HG03159 (cell line): ENCODE measurements around the gene MAEA.
"Not testable (repeated sequence)": the region's sequence is repeated elsewhere in the genome, so short reads cannot be mapped to it uniquely, and the experiment has no call there.

Experiments used
- ATAC-seq: cut with Tn5 transposase; IDR thresholded peaks from one replicate; pipeline ENCODE4 v1.9.1; 2021; ENCODE audit warnings: mild to moderate bottlenecking, moderate library complexity; ENCODE audit not compliant: unreplicated experiment

The MAEA gene

DNA sequence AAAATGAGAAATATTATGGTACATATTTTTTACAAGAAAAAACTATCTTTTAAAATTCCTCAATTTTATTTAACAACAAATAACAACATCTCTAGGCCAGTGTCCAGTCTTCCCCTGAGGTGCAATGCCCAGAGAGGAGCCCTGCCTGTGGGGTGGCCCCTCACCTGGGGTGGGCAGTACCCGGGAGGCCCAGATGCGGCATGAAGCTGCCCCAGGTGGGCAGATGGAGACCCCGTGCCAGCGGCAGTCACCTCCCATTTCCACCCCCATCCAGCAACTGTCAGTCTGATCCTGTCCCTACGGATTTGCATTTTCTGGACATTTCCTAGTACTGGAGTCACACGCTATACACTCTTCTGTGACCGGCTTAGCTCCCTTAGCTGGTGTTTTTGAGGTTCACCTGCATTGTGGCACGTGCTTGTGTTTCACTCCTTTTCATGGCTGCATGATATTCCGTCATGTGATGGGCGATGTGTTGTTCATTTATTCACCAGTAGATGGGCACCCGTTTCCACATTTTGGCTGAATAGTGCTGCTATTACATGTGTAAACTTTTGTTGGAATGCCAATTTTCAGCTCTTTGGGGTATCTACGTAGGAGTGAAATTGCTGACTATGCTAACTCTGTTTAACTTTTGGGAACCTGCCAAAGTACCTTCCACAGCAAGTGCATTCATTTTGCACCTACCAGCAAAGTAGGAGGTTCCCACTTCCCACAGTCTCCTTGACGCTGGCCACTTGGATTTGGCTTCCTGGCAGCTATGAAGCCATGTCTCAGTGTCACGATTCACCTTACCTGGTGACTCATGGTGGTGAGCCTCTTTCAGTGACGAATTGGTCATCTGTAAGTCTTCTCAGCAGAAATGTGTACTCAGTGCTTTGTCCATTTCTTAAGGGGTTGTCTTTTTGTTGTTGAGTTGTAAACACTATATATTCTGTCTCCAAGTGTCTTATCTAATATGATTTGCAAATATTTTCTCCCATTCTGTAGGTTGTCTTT, 11.7 kb upstream of the MAEA start:
- no peak for ATAC-seq

DNA sequence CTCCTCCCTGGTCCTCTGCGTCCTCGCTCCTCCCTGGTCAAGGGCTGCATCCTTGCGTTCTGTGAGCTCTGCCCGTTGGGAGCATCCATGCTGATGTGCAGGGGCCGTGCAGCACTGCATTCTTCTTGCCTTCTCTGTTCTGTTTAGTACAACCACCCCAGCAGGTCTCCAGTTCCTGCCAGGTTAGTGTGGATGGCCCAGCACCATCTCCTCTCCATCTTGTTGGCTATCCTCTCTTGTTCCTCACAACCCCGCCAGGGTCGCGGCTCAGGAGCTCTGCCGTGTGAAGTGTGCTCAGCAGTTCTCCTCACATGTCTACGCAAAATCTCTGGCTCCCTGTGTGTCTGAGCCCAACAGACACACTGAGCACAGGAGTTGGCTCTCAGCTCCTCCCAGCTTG, 10.4 kb upstream of the MAEA start:
- no peak for ATAC-seq

DNA sequence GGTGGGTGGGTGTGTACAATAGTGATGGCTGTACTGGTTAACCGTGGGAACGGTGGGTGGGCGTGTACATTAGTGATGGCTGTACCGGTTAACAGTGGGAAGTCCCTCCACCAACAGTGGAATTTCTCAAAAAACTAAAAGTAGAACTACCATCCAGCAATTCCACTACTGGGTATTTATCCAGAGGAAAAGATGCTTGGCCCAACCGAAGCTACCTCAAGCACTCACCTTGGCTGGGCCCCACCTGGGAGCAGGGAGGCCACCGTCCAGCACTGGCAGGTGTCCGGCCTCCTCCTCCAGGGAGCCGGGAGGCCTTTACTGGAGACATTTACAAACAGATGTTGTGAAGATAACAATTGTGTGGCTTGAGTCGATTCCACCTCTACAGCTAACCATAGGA, 6.0 kb upstream of the MAEA start:
- no peak for ATAC-seq

DNA sequence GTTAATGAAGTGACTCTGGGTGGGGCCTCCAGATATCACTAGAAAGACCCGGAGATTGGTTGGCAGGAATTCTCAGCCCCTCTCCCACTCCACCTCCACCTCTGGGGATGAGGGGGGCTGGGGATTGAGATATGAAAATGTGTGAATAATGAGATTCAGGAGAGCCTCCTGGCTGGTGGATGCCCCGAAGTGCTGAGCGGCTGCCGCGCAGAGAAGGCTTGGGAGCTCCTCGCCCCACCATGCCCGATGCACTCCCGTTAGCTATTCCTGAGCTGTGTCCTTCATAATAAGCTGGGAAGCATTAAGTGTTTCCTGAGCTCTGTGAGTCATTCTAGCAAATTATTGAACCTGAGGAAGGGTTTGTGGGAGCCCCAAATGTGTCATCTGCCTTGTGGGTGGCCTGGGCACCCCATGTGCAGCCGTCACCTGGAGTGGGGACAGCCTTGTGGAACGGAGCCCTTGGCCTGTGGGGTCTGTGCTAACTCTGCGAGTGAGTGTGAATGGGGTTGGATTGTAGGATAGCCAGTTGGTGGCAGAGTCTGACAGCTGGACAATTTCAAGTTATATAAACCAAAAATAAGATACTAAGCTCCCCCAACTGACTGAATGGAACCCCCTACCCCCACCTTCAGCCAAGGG, 4.4 kb upstream of the MAEA start:
- no peak for ATAC-seq

DNA sequence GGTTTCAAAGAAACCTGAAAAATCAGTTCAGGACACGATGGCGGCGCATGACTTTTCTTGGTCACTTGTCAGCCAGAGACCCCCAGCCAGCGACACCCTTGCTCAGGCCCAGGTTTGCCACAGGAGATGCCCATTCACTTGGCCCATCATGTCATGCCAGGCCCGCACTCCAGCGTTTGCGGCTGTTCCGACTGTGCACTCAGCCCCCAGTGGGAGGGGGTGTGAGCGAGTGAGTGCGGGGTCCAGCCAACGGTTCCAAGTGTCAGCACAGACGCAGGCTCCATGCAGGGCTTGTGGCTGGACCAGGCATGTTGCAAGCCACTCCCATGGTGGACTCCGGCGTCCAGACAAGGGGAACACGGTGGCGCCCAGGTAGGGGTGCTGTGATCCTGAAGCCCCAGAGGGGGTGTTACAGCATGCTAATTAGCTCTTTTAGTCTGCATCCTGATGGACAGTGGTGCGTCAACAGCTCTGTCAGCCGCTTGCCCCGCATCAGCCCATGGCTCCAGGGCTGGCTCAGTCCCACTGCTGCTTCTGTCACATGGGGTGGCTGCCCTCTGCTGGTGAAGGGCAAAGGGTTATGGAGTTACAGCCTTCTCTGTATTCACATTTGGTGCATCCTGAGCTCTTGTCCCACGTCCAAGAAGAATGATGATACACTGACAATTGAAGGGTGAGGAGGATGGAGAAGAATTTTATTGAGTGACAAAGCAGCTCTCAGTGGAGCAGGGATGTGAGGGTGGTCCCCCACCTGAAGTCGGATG, 3.7 kb upstream of the MAEA start:
- no peak for ATAC-seq

DNA sequence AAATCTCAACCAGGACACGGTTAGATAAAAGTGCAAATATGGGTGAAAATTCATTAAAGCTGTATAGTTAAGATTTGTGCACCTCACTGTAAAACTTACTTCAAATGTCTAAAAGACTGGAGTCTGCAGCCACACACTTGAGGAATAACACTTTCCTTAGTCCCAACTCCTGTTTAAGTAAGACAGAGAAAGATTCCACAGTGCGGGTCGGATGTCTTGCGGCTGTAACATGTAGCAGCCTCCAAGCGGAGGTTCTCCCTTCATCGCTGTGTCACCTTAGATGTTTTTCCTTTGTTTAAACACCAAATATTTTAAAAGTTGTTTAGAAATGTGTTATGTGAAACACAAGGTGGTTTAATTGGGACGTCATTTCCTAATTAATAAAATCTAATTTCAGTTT, 905 bp upstream of the MAEA start:
- ATAC-seq = no peak

DNA sequence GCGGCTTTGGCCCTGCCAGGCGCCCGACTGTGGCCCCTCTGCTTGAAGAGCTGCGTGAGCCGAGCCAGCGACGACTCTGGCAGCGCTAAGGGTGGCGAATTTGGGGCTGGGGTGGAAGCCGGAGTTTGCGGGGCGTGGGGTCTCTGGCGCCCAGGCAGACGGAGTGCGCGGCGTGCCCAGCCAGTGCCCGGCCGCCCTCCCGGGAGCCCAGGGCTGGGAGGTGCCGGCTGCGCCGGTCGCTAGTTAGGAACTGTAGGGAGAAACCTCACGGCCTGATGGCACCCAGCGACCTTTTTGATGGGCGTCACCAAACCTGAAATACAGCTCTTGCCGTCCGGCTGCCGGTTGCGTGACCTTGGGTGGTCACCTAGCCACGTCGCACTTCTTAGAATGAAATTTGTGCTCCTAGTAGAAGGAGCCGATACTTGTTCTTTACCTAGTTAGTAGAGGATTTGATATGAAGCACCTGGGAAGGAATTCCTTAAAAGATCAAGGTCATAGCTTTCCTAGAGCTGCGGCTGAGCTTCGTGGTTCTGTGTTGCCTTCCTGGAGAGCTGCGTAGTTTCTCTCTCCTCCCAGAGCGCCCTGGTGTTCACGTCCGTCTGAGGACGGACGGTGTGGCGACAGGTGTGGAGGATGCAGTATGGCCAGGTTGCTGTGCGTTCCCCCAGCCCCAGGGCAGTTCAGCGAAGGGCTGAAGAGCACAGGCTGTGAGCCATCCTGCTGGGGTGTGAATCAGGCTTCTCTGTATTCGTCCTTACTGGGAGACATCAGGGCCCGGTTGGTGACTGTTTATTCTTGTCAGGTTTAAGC, 680 bp downstream of the MAEA start:
- peak; percentile 7 for ATAC-seq

DNA sequence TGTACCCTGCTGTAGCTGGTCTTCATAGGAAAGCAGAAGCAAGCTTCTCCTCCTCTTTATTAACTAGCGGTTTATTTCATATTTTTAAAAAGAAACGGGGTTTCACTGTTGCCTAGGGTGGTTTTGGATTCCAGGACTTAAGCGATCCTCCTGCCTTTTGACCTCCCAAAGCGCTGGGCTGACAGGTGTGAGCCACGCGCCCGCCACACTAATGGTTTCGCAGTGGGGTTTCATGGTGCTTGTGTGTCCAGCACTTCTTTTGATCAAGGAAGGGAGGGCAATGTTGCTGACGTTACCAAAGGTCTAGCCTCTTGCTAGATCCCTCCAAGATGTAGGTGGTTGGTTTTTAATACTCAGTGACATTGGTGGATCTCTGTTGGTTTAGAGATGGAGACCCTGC, 1.4 kb downstream of the MAEA start:
- no peak for ATAC-seq

DNA sequence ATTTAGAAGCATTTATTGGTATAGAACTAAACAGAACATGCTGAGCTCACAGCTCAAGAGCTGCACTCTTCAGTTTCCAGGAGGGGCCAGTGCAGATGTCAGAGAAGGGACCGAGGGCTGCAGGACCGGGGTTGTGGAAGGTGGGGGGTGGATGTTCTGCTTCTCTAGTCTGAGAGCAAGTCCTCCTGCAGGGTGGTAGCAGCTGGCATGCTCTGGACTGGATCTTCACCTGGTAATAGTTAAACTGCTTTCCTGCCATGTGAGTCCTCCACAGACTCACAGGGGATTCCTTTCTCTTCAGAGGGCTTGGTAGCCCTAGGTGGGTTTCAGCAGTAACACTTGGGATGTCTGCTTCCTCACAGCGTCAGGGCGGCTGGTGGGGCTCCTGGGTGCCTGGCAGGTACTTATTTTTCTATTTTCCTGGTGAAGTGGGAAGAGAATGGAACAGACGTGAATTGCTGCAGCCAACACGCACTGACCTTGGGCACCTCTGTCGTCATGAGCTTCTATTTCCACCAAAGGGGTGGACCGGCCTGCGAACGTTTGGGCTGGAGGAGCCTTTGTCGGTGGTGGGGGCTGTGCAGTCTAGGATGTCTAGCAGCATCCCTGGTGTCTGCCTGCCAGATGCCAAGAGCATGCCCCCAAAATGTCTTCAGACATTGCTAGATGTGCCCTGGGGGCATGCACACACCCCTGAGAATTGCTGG, 2.5 kb downstream of the MAEA start:
- ATAC-seq = no peak

DNA sequence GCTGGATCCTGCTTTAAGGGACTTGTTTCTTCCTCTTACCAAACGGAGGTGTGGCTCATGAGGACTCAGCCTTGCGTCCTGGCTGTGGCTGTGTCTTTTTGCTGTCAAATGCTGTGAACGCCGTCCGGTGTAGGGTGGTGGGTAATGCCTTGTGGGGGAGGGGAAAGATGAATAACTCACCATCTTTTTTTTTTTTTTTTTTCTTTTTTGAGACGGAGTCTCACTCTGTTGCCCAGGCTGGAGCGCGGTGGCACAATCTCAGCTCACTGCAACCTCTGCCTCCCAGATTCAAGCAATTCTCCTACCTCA, 3.0 kb downstream of the MAEA start:
- ATAC-seq = not testable (repeated sequence)

DNA sequence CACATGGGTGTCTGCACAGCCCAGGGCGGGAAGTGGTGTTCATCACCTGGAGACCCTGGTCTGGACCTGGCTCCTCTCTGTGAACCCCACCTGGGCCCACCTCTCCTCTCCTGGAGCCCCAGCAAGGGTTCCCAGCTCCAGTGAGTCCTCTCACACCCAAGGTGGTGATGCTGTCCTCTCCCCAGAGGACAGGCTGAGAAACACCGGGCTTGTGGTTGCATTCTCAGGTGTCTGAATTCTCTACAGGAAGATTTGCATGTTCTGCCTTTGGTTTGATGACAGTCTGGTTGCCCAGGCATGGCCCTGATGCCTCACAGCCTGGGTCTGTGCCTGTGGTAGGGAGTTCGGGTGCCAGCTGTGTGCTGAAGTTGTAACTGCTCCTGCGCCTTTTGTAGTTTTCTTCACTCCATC, 3.8 kb downstream of the MAEA start:
- no peak for ATAC-seq

DNA sequence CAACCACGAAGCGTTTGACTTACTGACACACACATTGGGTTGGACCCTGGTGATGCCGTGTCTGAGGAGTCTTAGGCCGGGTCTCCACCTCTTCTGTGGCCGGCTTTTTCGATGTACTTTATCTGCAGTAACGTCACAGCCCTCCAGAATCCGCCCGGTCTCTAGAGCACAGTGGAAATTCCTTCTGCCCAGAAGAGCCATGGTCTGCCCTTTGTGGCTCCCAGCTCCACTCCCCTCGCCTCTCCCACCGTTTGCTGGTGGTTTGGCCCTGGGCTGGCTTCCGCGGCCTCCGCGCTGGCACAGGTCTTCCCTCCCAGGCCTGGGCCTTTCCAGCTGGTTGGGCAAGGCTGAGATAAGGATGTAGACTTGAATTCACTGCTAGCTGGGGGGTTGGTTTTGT, 4.3 kb downstream of the MAEA start:
- ATAC-seq = no peak

DNA sequence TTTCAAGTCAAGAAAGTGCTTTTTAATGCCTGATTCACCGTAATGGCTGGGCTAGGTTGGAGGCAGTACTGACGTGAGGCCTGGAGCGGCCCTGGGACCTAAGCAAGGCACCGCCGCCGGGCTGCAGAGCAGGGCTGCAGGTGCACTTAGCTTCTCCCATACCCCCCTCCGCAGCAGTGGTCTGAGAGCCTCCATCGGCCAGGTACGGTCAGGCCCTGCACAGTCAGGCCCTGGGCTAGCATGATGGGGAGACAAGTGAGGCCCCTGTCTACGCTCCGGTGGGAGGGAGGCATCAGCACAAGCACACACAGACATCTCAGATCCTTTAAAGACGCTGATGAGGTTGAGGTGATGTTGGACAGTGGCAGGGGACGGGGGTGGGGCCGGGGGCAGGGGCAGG, 4.7 kb downstream of the MAEA start:
- ATAC-seq = no peak

DNA sequence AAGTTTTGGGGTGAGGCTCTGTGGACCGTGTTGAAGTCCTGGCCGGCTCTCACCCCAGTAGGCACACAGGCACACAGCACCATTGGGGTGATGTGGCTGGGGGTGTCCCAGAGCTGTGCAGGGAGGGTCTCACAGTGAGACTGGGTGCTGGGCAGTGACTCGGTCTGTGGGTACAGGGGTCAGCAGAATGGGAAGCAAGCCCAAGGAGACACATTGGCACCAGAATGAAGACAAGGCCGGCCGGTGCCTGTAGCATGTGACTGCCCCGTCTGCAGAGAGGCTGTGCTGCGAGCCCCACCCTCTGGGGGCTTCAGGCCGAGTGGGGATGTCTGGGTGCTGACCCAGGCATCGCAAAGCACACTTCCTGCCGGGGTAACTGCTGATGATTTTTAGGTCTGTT, 5.2 kb downstream of the MAEA start:
- ATAC-seq = no peak

DNA sequence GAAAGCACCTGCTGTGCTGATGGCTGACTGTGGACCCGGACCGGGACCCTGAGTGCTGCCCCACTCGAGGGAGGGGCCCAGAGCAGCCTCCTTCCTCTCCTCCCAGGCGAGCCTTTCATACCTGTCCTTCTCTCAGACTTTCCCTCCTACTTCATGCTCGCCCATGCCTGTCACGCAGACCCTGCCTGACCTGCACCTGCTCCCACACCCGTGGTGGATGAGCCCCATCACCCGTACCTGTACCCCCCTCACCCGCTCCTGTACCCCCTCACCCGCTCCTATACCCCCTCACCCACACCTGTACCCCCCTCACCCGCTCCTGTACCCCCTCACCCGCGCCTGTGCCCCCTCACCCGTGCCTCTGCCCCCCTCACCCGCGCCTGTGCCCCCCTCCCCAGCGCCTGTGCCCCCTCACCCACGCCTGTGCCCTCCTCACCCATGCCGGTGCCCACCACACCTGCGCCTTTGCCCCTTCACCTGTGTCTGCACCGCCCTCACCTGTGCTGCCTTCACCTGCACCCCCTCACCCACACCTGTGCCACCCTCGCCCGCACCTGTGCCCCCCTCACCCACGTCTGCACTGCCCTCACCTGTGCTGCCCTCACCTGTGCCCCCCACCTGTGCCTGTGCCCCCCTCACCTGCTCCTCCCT, 5.8 kb downstream of the MAEA start:
- no peak for ATAC-seq

DNA sequence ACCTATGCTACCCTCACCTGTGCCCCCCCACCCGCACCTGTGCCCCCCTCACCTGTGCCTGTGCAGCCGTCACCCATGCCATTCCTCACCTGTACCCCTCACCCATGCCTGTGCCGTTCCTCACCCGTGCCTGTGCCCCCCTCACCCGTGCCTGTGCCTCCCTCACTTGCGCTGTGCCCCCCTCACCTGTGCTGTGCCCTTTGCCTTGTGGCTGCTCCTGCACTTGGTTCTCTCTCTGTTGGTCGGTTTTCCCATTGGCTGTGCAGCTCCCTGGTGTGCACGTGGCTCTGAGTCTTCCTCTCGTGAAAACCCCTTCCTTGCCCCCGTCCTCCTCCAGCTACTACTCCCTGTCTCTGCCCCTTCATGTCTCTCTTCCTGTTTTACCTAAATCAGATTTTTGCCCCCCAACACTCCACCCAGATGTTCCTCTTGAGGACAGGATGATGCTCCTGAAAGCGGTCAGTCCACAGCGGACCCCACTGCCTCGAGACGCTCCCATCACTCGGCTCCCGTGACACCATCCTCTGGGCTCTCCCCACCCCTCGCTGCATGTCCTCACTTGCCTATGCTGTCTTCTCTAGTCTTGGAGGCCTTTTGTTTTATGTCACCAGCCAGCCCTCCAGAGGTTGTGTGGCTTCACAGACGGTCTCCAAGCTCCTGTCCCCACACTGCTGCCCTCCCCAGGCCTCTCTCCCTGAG, 6.8 kb downstream of the MAEA start:
- no peak for ATAC-seq

DNA sequence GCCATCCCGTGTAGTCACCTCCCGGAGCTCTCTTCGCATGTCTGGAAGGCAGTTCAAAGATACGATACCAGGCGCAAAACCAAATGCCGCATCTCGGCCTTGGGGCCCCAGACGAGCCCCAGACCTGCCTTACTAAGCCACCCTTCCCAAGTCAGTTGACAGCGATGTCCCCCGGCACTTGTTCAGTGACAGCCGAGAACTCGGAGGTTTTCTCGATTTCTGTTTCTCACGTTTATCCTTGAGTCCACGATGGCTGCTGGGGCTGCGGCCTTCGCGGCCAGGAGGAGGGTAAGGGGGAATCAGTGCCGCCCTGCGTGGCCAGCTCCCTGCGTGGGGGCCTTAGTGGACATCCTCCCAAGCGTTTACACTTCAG, 7.3 kb downstream of the MAEA start:
- ATAC-seq = no peak

DNA sequence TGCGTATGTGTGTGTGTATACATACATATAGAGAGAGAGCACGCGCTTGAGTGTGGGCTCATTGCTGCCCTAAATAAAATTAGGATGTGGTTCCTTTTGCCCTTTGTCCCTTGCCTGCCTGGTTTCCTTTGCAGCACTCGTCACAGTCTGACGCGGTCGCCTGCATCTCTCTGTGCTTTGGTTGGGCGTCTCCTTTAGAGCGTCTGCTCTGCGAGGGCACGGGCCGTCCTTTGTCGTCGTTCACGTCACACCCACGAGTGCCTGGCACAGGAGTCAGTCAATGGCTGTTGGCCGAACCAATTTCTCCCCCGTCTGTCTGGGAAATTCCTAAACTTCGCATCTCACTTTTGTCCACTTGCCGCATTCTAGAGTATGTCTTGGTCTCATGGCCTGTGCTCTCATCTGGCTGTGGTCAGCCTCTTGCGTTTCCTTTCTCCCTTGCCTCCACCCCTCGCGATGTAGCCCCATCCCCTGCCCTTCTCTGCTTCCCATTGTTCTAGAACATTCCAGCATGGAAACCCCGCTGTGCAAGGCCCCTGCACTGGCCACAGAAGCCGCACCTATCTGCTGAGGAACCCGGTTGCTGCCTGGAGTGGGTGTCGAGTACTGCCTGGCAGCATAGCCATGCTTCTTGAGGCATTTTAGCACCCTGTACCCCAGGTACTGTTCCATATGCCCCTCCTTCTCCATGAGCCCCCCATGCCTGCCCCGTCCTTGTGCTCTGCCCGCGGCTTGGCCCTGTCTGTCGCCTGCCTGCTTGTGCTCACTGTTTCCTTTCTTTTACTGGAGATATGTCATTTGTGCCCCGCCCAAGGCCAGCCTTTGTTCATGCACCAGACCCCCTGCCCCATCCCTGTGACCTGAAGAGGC, 8.0 kb downstream of the MAEA start:
- no peak for ATAC-seq
